Stimulated activated naive CD8-positive, alpha-beta T cell treated with anti-CD3 and anti-CD28 coated beads, Interleukin-15, Interleukin-2, amounts not matched to agents 100 ng/mL and 50 ng/mL, for 24 hours (primary cell): Measurements from ENCODE around the gene TCF7L2.

Source experiments
- H3K27ac Mint-ChIP-seq: one replicate; pipeline ENCODE4 v1.8.0; 2021; ENCODE audit warnings: mild to moderate bottlenecking, mixed read lengths
- H3K27me3 Mint-ChIP-seq: one replicate; pipeline ENCODE4 v1.8.0; 2021; ENCODE audit warnings: mixed read lengths
- H3K36me3 Mint-ChIP-seq: one replicate; pipeline ENCODE4 v1.8.0; 2021; ENCODE audit warnings: low read depth, mixed read lengths
- H3K4me1 Mint-ChIP-seq: one replicate; pipeline ENCODE4 v1.8.0; 2021; ENCODE audit warnings: low read depth, mixed read lengths
- H3K4me3 Mint-ChIP-seq: one replicate; pipeline ENCODE4 v1.8.0; 2021; ENCODE audit warnings: mild to moderate bottlenecking, mixed read lengths
- H3K9me3 Mint-ChIP-seq: one replicate; pipeline ENCODE4 v1.8.0; 2021; ENCODE audit warnings: mixed read lengths

Gene TCF7L2

GRCh38 chr10:113073549-113074189 lies 123.6 kb downstream of the TCF7L2 start:
- Mint-ChIP-seq H3K9me3 (no peaks in the 10 kb centered on the region), H3K27me3 (no peaks in the 10 kb centered on the region), H3K4me3 (no peak overlapping the region), H3K27ac (no peak overlapping the region), H3K4me1 (no peaks in the 10 kb centered on the region), H3K36me3 (no peaks in the 10 kb centered on the region)

GRCh38 chr10:113076949-113077348 lies 126.9 kb downstream of the TCF7L2 start:
- Mint-ChIP-seq H3K36me3 (no peaks in the 10 kb centered on the region), H3K9me3 (no peaks in the 10 kb centered on the region), H3K27me3 (no peaks in the 10 kb centered on the region), H3K4me3 (no peak overlapping the region), H3K27ac (no peak overlapping the region), H3K4me1 (no peaks in the 10 kb centered on the region)

- Mint-ChIP-seq H3K4me1 (no peaks in the 10 kb centered on the region), H3K27ac (no peak overlapping the region), H3K27me3 (no peaks in the 10 kb centered on the region), H3K9me3 (no peaks in the 10 kb centered on the region), H3K36me3 (no peaks in the 10 kb centered on the region), H3K4me3 (no peak overlapping the region)
Observed at GRCh38 chr10:113078282-113078907, 128.3 kb downstream of the TCF7L2 start.

- no peaks in the 10 kb centered on the region for H3K4me1 Mint-ChIP-seq
- no peaks in the 10 kb centered on the region for H3K9me3 Mint-ChIP-seq
- H3K27ac Mint-ChIP-seq, result no peak overlapping the region
- no peaks in the 10 kb centered on the region for H3K27me3 Mint-ChIP-seq
- no peaks in the 10 kb centered on the region for H3K36me3 Mint-ChIP-seq
- H3K4me3 Mint-ChIP-seq, result no peak overlapping the region
Observed at GRCh38 chr10:113080061-113080924, 130.2 kb downstream of the TCF7L2 start.

GRCh38 chr10:113080925-113081229 lies 130.8 kb downstream of the TCF7L2 start:
- no peak overlapping the region for H3K4me3 Mint-ChIP-seq
- H3K4me1 Mint-ChIP-seq, result no peaks in the 10 kb centered on the region
- H3K9me3 Mint-ChIP-seq, result no peaks in the 10 kb centered on the region
- H3K36me3 Mint-ChIP-seq, result no peaks in the 10 kb centered on the region
- no peak overlapping the region for H3K27ac Mint-ChIP-seq
- no peaks in the 10 kb centered on the region for H3K27me3 Mint-ChIP-seq

- no peaks in the 10 kb centered on the region for H3K9me3 Mint-ChIP-seq
- H3K27me3 Mint-ChIP-seq, result no peaks in the 10 kb centered on the region
- no peaks in the 10 kb centered on the region for H3K36me3 Mint-ChIP-seq
- H3K4me1 Mint-ChIP-seq, result peaks cover 6% of the 10 kb centered on the region
- H3K4me3 Mint-ChIP-seq, result no peak overlapping the region
- no peak overlapping the region for H3K27ac Mint-ChIP-seq
Observed at GRCh38 chr10:113084031-113084430, 134.0 kb downstream of the TCF7L2 start.

GRCh38 chr10:113085776-113086175 lies 135.7 kb downstream of the TCF7L2 start:
- no peaks in the 10 kb centered on the region for H3K27me3 Mint-ChIP-seq
- H3K4me1 Mint-ChIP-seq, result peaks cover 6% of the 10 kb centered on the region
- no peaks in the 10 kb centered on the region for H3K36me3 Mint-ChIP-seq
- no peaks in the 10 kb centered on the region for H3K9me3 Mint-ChIP-seq
- H3K4me3 Mint-ChIP-seq, result no peak overlapping the region
- H3K27ac Mint-ChIP-seq, result no peak overlapping the region

- Mint-ChIP-seq H3K27ac (peak overlapping the region; percentile 26), H3K4me1 (peaks cover 6% of the 10 kb centered on the region), H3K4me3 (no peak overlapping the region), H3K36me3 (no peaks in the 10 kb centered on the region), H3K27me3 (no peaks in the 10 kb centered on the region), H3K9me3 (no peaks in the 10 kb centered on the region)
Observed at GRCh38 chr10:113086282-113086681, 136.2 kb downstream of the TCF7L2 start.

GRCh38 chr10:113087165-113088029 lies 137.3 kb downstream of the TCF7L2 start:
- H3K9me3 Mint-ChIP-seq, result no peaks in the 10 kb centered on the region
- H3K4me1 Mint-ChIP-seq, result peaks cover 6% of the 10 kb centered on the region
- no peaks in the 10 kb centered on the region for H3K27me3 Mint-ChIP-seq
- H3K36me3 Mint-ChIP-seq, result peaks cover 8% of the 10 kb centered on the region
- H3K4me3 Mint-ChIP-seq, result no peak overlapping the region
- H3K27ac Mint-ChIP-seq, result no peak overlapping the region

- no peaks in the 10 kb centered on the region for H3K9me3 Mint-ChIP-seq
- no peak overlapping the region for H3K4me3 Mint-ChIP-seq
- peaks cover 11% of the 10 kb centered on the region for H3K4me1 Mint-ChIP-seq
- H3K27ac Mint-ChIP-seq, result no peak overlapping the region
- H3K27me3 Mint-ChIP-seq, result no peaks in the 10 kb centered on the region
- peaks cover 12% of the 10 kb centered on the region for H3K36me3 Mint-ChIP-seq
Observed at GRCh38 chr10:113088194-113088593, 138.1 kb downstream of the TCF7L2 start.

- H3K27me3 Mint-ChIP-seq, result no peaks in the 10 kb centered on the region
- H3K9me3 Mint-ChIP-seq, result peaks cover 8% of the 10 kb centered on the region
- no peak overlapping the region for H3K4me3 Mint-ChIP-seq
- peaks cover 15% of the 10 kb centered on the region for H3K36me3 Mint-ChIP-seq
- peaks cover 25% of the 10 kb centered on the region for H3K4me1 Mint-ChIP-seq
- H3K27ac Mint-ChIP-seq, result no peak overlapping the region
Observed at GRCh38 chr10:113089551-113089950, 139.5 kb downstream of the TCF7L2 start.

- H3K4me3 Mint-ChIP-seq, result no peak overlapping the region
- no peaks in the 10 kb centered on the region for H3K27me3 Mint-ChIP-seq
Observed at GRCh38 chr10:113091920-113092319, 141.9 kb downstream of the TCF7L2 start.

GRCh38 chr10:113093188-113094113 lies 143.4 kb downstream of the TCF7L2 start:
- Mint-ChIP-seq H3K4me3 (peak overlapping the region; percentile 44), H3K9me3 (peaks cover 8% of the 10 kb centered on the region), H3K36me3 (peaks cover 15% of the 10 kb centered on the region), H3K27ac (peak overlapping the region; percentile 52), H3K4me1 (peaks cover 29% of the 10 kb centered on the region), H3K27me3 (no peaks in the 10 kb centered on the region)

More at GRCh38 chr10:113091920-113092319, 141.9 kb downstream of the TCF7L2 start:
- peaks cover 15% of the 10 kb centered on the region for H3K36me3 Mint-ChIP-seq
- H3K9me3 Mint-ChIP-seq, result peaks cover 8% of the 10 kb centered on the region
- H3K4me1 Mint-ChIP-seq, result peaks cover 31% of the 10 kb centered on the region
- no peak overlapping the region for H3K27ac Mint-ChIP-seq

GRCh38 chr10:113094114-113094486 lies 144.1 kb downstream of the TCF7L2 start:
- H3K27me3 Mint-ChIP-seq, result no peaks in the 10 kb centered on the region
- H3K36me3 Mint-ChIP-seq, result peaks cover 15% of the 10 kb centered on the region
- peak overlapping the region; percentile 52 for H3K27ac Mint-ChIP-seq
- H3K4me3 Mint-ChIP-seq, result peak overlapping the region; percentile 44
- H3K4me1 Mint-ChIP-seq, result peaks cover 29% of the 10 kb centered on the region
- H3K9me3 Mint-ChIP-seq, result peaks cover 8% of the 10 kb centered on the region
